ENCODE results near the gene NDUFB6.
"Not testable (repeated sequence)": the region's sequence is repeated elsewhere in the genome, so short reads cannot be mapped to it uniquely, and the experiment has no call there.

Gene NDUFB6

DNA sequence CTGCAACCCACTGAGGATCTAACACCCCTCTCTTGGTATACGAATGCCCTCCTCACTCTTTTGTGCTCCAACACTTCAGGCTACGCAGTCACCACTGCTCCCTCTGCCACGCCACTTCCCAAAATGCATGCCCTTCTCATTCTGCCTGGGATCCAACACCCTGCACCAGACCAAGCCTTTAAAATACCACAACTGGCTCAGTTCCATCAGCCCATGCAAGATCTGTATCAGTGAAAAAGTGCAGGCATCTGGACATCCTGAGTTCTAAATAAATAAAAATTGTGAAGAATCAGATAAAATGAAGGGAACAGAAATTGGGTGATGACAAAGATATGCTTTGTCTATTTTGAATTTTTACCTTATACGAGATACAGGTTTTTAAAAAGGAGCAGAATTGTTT, 2.7 kb downstream of the NDUFB6 start:
- DNase-seq = no peak

DNA sequence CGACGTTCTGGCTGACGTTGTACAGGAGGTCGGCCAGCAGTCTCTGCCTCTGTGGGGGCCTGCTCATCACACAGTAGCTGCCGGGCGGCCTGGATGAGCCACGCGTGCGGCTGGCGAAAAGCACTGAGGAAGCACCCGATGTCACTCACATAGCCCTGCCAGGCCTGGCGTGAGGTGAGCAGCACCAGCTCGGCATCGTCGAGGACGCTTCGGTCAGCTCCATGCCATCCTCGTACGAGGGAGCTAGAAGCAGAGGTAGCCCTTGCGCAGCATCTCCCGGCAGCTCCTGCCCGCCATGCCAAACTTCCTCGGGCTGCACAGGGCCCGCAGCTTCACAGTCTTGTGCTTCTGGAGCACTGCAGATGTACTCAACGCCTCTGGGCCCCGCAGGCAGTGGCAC, 6.2 kb downstream of the NDUFB6 start:
- DNase-seq = no peak

DNA sequence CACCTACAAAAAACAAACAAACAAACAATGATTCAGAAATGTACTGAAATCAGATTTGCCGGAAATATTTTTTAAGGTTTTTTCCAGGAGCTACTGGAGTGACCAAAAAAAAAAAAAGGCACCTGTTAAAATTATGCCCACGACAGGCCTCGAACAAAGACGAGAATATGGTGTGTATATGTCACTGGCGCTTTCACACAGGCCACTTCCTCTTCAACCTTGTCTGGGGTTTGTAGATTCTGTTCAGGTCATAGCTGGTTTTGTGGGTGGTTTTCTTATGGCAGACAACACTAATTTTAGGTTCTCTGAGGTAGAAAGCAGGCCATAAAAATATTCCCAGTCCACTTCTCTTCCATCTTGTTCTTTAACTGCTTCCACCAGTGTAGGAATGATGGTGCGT, 7.0 kb downstream of the NDUFB6 start:
- DNase-seq = no peak

DNA sequence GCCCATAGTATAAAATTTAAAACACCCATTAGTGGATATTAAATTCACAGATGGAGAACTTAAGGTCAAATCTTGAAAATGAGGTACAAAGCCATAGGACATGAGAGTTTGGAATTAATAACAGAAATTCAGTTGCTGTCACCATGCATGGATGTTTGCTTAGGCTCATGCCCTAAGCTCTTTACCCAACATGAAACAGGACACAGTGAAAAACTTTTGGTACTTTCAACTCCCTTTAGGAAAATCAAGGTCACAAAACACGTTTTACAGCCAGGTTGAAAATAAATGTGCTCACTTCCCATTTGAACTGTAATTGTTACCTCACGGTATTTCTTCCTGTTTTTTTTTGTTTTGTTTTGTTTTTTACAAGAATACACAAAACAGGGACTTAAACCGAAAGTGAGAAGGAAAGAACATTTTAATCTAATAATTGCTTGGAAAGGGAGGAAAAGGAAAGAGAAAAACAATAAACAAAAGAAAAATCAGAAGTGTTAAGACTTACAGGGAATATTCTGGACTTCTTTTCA, 14.5 kb downstream of the NDUFB6 start:
- no peak for DNase-seq

DNA sequence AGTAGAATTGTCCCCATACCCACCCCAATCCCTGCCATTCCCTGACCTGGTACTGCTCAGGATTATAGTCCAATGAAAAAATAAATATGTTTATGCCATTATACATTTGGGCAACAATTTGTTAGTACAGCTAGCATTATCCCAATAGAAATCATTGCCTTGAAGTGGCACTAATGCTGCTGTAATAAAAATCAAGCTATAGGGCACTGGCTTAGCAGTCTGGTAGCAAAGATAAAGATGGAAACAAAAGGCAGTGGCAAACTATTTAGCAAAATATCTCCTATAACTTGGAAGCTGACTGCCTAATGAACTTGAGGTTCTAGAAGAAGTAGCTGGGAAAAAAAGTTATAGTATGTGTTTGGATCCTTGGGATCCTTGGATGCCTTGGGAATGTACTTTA, 18.4 kb downstream of the NDUFB6 start:
- DNase-seq = no peak

DNA sequence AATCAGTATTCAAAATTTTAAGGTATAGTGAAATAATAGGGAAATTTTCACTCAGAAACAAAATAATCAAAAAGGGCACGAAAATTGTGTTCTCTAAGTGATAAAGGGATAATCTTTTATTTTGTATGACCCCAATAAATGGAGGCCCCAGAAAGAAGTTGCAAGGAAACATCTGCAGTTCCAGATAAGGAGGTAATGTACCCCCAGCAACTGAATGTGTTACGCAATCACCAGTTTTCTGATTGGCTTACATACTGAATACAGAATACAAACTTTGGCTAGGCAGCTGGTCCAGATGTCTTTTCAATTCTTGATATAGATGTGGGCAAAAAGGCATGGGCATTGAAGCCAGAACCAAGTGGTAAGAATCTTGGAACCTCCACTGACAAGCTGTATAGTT, 18.9 kb downstream of the NDUFB6 start:
- DNase-seq = no peak

DNA sequence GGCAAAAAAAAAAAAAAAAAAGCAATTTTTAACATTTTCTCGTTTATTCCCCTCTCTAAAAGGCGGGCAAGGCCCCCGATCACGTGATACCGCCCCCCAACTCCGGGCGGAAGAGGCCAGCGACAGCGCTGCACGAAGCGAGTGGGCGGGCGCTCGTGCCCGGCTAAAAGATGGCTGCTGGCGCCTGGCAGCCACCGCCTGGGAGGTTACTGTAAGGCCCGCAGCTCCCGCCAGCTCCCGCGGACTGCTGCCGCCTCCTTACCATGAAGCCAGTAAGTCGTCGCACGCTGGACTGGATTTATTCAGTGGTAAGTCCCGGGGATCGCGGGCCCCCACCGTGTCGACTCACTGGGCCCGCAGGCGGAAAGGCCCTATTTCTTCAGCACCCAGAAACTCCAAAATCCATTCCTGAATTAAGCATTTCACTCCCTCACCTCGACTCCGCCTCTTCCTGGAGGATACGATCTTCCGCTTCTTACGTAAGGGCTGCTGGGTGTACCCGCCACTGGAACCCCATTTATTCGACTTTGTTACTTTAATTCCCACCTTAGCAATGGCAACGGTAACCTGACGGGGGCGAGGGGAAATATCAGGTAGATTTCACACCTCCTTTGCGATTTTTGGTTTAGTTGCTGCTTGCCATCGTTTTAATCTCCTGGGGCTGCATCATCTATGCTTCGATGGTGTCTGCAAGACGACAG, 20.6 kb downstream of the NDUFB6 start, which contains the start of the genes SMIM27 and TOPORS:
SMIM27 (plus strand) TSS at position 156 of the 701 bp plus-strand sequence; CDS start at position 264, 108 bp downstream.
TOPORS (minus strand) TSS at position 415 of the 701 bp plus-strand sequence; CDS start at position 265, 150 bp downstream.
- DNase-seq = peak; percentile 88

DNA sequence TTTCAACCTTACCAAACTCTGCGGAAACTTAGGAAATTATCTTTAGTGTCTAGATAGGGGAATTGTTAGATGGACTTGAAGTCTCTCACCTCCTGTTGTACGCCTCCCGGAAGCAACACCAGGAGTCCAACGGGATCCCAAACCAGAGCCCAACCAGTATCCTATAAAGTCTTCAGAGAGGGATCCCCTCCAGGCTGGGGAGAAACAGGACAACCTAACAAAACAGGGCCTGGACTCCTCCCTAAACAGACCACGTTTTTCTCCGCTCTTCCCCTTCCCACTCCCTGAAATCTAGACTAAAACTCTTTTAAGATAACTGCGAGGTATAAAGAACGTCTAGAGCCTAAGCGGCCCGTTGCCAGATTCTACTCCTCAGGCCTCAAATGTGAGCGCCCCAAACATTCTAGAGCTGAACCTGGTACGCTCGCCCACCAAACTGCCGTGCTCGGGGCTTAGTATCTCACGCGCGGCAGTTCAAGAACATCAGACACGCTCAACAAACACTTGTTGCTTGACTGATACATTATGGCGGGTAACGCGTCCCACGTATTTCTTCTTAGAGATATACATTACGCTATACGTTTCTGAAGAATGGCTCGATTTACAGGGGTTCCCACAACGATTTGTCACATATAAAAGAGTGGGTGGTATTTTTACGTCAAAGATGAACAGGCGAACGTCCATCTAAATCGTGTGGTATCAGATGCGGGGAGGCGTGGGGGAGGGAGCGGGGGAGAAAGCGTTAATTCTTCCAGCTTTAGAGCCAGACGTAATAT, 21.5 kb downstream of the NDUFB6 start:
- peak; percentile 65 for DNase-seq

DNA sequence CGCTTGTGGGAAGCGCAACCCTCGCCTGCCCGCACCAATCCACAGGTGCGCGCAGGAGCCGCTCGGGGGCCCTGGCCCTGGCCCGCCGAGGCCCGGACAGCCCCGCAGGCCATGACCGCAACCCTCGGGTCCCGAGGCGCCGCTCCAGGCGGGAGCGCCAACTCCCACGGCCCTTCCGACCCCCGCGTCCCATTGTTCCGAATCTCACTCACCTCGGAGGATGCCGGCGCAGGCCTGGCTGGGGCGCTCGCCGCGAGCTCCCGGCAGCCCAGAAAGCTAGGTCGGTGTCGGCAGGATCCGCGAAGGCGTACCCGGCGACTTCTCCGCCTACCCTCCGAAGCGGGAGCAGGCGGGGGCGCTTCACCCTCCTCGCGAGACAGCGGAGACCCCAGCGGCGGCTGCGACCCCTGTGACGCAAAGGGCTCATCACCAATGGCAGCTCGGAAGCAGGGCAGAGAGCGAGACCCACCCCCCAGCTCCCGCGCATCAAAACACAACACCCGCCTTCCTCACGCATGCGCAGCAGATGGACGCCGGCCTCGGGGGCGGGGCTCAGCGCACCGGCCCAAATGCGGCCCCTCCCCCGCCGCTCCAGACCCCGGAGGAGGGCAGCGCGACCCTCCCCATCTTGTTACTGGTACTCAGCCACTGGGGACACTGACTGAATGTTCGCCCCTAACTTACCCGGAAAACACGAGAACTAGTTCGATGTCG, 22.2 kb downstream of the NDUFB6 start:
- DNase-seq = peak; percentile 92

DNA sequence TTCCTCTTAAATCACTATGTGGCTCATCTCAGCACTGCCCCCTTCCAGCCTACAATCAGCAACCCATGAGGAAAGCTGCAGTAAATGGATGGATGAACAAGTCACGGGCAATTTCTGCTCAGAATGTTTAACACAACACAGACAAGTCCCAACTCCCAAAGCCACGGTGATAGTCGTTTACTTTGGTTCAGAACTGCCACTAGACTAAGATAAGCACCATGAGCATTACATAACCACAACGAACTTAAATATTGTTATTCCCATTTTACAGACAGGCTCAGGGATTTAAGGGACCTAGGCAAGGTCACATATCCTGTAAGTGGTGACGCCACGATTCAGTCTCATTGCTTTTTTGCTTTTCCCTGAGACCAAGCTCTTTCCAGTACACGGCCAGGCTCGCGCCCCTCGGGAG, 22.8 kb downstream of the NDUFB6 start:
- peak; percentile 2 for DNase-seq

DNA sequence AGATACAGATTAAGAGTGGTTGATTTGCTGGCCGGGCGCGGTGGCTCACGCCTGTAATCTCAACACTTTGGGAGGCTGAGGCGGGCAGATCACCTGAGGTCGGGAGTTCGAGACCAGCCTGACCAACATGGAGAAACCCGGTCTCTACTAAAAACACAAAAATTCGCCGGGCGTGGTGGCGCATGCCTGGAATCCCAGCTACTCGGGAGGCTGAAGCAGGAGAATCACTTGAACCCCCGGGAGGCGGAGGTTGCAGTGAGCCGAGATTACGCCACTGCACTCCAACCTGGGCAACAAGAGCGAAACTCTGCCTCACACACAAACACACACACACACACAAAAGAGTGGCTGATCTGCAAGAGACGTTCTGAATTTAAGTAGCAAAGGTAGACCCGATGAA, 24.7 kb downstream of the NDUFB6 start:
- DNase-seq = not testable (repeated sequence)

DNA sequence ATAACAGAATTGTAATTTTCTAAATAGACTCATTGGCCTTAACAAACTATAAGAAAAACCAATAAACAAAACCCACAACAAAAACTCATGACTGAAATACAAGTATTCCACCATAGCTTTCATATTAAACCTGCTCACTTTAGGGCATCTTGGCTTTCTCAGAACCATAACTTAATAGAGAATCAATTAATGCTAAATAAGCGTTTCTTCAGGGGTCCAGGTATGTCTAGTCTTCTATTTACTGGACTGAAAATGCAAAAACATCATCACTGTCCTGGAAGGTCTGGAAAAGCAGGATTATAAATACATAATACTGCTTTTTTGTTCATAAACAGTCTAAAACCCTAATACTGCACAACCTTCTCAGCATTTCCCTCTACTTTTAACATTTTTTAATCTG, 27.1 kb downstream of the NDUFB6 start:
- no peak for DNase-seq

DNA sequence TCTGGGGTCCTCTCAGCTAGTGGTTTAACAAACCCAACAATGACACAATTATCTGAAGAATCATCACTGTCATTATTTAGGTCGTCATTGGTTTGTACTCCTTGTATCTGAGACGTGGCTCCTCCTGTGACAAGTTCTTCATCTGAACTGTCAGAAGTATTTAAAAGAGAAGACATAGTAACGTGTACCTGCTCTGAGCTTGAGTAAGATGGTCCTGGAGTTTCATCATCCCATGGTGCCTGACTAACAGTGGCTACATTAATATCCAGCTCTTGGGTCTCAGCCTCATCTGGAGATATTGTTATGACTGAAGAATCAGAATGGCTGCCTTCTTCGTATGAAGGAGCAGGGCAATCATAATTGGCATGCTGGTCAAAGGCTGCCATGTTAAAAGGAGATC, 29.9 kb downstream of the NDUFB6 start:
- DNase-seq = no peak

DNA sequence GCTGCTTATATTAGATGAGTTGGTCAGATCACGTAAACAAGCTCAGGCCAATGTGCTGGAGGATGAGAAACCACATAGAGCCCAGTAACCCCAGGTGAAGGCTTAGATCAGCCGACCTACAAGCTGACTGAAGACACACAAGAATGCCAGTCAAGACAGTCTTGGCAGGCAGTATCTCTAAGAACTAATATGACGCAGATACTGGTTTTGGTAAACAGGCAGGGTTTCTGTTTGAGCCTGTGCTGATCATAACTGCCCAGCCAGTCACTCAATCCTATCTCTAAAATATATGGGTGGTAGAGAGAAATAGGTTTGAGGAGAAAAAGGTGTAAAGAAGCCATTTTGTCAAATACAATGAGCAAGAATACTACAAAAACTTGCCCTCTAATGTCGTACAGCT, 39.1 kb downstream of the NDUFB6 start:
- no peak for DNase-seq

DNA sequence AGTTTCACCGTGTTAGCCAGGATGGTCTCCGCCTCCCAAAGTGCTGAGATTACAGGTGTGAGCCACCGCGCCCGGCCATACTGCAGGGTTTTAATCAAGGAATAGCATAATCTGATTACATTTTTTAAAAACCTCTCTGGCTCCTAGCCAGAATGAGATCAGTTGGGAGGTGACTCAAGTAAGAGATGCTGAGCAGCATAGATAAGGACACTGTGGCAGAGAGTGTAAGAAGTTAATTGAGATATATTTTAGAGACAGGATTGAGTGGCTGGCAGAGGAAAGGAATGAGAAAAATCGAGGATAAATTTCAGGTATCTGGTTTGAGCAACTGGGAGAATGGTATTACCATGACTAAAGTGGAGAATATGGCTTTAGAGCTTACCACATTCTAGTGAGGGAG, 39.6 kb downstream of the NDUFB6 start:
- DNase-seq = no peak

DNA sequence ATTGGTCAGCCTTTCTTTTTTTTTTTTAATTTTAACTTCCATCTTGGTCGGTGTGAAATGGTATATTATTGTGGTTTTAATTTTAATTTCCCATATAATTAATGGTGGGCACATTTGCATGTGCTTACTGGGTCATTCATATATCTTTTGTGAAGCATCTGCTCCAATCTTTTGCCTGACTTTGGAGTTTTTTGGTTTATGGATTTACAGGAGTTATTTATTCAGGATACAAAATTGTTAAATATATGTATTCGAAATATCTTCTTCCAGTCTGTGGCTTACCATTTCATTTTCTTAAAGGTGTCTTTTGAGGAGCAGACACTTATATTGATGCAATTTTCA, 46.3 kb downstream of the NDUFB6 start:
- no peak for DNase-seq

DNA sequence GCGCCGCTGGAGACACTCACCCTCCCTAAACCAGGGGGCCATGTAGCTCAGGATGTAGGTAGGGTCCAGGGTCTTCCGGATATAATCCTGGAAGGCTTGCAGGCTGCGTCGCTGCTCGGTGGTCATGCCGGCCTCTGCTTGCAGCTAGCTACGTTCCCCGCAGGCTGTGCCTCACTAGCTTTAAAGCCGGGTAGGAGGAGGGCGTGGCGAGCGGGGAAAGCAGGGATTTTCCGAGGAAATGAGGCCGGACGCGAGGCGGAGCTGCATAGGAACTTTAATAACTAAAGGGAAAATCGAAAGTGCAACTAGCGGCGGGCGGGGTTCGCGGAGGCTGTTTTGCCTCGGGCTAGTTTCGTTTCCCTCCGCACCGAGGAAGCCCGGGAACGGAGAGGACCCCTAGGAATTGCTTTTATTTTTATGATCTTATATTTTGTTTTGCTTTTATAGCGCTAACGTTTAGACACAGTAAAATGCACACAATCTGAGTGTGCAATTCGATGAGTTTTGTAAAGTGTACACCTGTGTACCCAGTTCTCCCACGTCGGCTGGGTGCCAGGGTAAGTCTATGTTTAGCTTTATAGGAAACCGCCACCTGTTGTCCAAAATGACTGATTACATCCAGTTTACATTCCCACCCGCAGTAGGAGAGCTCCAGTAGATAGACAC, 46.8 kb downstream of the NDUFB6 start, which contains the start of gene RIGI:
RIGI (minus strand) TSS at position 156 of the 666 bp plus-strand sequence; CDS start at position 126, 30 bp downstream.
- peak; percentile 88 for DNase-seq

DNA sequence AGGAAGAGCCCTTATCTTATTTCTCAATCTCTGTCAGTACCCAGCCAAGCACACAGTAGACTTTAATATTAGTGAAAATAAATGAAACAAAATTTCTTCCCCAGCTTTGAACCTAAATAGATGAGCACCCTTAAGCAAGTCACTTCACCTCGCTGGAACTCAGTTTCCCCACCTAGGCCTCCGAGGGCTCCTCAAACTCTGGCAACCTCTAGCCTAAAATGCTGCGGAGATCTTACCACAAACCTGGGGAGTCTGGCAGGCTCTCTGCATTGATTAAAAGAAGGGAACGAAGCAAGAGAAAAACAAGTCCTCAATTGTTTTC, 47.3 kb downstream of the NDUFB6 start:
- DNase-seq = no peak

DNA sequence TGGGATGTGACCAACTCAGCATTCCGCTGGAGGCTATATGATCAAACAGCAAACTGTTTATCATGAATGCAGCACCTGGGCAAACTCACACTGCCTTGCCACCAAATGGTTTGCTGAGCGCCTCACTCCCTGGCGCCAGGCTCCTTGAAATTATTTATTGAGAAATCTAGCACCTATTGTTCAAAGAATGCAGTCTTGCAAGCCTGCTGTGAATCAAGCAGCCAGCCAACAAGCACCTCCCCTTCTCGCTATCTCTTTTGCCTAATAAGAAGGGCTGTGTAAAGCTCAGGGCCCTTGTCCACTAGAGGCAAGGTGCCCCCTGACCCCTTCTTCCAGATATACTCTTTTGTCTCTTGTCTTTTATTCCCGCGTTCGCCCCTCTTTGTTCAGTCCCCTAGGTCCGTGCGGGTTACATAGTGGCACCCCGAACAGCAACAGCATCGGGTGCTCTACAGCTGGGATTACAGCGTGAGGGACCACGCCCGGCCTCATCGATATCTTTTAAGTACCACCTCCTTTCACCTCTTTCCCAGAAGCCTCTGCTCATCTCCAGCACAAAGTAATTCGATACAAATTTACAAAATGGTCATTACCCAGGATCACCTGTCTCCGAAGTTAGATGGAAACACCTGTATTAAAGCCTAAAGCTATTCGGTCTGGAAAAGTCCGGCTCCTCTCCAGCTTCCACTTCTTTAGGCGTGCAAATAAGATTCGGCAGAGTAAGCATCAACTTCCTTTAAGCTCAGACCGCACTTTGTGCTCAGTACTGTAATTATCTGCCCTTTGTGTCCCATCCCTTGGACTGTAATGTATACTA, 47.9 kb downstream of the NDUFB6 start:
- no peak for DNase-seq

DNA sequence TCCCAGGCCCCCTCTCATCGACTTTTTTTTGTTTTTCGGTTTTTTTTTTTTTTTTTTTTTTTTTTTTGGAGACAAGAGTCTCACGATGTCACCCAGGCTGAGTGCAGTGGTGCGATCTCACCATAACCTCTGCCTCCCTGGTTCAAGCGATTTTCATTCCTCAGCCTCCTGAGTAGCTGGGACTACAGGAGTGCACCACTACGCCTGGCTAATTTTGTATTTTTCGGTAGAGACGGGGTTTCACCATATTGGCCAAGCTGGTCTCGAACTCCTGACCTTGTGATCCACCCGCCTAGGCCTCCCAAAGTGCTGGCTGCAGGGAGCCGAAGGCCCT, 48.4 kb downstream of the NDUFB6 start:
- not testable (repeated sequence) for DNase-seq

DNA sequence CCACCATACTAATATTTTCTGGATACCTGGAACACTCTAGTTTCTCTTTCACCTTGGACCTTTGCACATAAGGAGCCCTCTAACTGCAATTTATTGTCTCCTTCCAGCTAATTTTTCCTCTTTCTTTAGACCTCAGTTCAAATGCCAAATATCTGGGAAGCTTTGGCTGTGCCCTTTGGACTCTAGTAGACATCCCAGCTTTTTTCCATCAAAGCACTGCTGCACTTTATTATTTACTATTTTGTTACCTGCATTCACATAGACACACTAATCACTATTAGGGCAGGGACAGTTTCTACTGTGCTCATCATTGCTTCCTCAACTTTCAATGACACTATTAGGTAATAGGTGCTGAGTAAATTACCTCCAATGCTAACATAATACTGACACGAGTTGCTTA, 49.0 kb downstream of the NDUFB6 start:
- DNase-seq = no peak

DNA sequence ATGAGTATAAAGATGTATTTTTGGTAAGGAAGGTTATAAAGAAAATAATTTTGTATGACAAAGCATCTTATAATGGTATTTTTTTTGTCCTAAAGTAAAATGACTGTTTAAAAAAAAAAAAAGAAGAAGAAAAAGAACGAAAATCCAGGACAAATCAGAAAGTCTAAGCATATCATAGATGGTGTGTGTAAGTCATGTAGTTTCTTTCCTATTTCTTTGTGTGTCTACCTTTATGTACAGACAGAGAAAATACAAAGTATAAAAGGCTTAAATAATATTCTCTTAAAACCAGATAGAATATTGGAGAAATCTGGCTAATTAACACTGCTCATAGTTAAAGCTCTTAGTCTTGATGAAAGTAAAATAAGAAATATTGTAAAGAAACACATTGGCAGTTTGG, 54.7 kb downstream of the NDUFB6 start:
- no peak for DNase-seq

Data from fibroblast of skin of right quadriceps (primary cell).